Measurements from ENCODE around the gene REG3A.

The REG3A gene

GRCh38 chr2:79120194-79120713, 39.3 kb downstream of the REG3A start, which contains the start of gene REG1A:
TSS of gene REG1A (plus strand) at chr2:79120488. CDS start at chr2:79120862, 374 bp downstream.
- DNase-seq (ENCODE audit: low spot score): no peak

DNA sequence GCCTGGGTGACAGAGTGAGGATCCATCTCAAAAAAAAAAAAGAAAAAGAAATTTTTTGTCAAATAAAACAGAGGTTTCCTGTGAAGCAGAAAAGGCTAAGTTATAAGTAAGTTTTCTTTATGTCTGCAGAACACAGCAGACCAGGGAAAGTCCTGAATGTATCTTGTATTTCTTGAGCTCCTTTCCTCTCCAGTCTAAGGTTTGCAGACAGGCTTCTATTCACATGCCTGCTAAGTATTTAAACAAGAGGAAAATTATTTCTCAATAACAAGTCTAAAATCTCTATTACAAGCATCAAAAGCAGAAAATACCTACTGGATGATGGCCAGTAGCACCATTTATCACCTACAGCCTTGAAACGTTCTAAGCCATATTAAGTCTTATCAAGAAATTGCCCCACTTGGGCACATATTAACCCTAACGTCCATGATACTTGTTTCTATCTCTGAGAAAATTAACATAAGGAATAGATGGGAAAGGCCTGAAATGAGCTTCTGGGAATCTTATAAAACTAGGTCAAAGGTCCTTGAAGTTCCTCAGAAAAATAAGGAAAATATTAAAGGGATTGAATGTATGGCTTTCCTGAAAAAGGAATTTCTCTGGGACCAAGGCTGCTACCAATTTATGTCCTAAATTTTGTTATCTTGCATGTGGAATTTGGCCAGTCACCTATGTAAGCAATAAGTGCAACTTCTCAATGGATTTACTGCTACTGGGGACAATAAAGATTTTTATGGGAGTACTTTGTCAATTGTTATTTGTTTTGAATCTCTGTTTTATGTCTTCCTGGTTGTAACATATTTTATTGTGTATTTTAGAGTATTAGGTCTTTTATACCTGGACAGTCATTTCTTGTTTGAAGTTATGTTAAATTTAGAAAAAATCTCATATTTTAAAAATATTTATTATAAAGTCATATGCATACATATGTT, 42.3 kb downstream of the REG3A start:
- DNase-seq (ENCODE audit: low spot score): no peak

DNA sequence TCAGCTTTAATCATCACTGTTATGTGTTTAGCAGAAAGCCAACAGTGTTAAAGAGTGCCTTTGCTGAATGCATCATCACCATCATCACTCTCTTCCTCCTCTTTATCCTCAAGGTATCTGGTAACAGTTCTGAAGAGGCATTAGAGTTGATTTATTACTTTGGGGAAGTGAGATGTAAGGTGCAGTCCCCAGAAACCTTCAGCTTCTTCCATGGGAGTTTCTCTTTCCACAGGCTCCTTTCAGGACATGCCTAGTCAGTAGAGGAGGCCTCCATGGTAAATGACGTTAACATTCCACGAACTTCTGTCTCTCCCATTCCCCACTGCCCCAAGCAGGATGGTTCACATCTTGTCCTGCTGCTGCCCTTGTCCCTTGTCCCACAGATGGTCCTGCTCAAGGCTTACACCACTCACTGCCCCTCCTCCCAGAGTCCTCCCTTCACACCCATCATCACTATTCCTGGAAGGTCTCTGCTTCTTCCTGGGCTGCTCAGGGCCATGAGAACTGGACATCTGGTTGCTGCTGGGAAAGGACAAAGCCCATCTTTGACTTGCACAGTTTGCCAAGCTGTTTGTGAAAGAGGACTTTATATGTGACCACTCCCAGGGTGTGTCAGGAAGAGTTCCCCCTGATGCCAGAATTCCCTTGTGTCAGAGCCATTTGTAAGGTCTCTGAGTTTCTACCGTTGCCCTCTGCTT, 44.6 kb downstream of the REG3A start:
- DNase-seq (ENCODE audit: low spot score): no peak

DNA sequence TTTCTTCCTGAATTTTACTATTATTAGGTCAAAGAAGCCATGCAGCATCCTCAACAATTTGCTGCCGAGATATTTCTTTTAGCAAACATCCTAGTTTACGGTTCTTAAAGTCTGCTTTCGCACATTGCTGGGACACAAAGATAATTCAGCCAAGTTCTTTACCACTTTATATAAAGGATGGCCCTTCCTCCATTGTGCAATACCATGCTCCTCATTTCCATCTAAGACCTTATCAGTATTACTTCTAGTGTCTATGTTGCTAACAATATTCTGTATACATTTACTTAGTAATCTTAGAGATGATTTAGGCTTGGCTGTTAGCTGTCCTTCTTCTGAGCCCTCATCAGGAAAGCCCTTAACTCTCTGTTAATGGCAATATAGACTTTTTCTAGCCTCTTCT, 47.3 kb downstream of the REG3A start:
- no peak for DNase-seq (ENCODE audit: low spot score)
